Liver (tissue), 9 donors: Measurements from ENCODE around the gene PEX7. TPM values are rescaled to one million over a fixed set of nuclear protein-coding genes. Genes with fewer than 3 reads are reported as not detected.

Source experiments
- DNase-seq: peaks from one replicate; pipeline ENCODE4 v3.0.0-alpha.2; 2017; ENCODE audit warnings: low spot score
- H3K27ac ChIP-seq, 2 donors: one replicate each; pipeline ENCODE4 v1.7.0; 2013; ENCODE audit warnings: inconsistent platforms in 2 of 2, low read length in 2 of 2, control low read depth in 1 of 2, low read depth in 1 of 2, mild to moderate bottlenecking in 1 of 2
- H3K27me3 ChIP-seq, 4 donors: one replicate each; pipeline versions ENCODE4 v1.6.1 to v1.7.0; 2013; ENCODE audit warnings: low read length in 3 of 4, inconsistent platforms in 1 of 4, mild to moderate bottlenecking in 1 of 4, moderate library complexity in 1 of 4; ENCODE audit not compliant: control insufficient read depth in 4 of 4, insufficient read depth in 4 of 4
- H3K36me3 ChIP-seq, 4 donors: one replicate each; pipeline versions ENCODE4 v1.6.1 to v1.7.0; 2013; ENCODE audit warnings: low read length in 3 of 4, mild to moderate bottlenecking in 3 of 4, low read depth in 1 of 4, moderate library complexity in 1 of 4; ENCODE audit not compliant: control insufficient read depth in 4 of 4, insufficient read depth in 3 of 4
- H3K4me1 ChIP-seq, 4 donors: one replicate each; pipeline versions ENCODE4 v1.6.1 to v1.7.0; 2013; ENCODE audit warnings: low read length in 3 of 4, mild to moderate bottlenecking in 3 of 4, moderate library complexity in 1 of 4; ENCODE audit not compliant: control insufficient read depth in 4 of 4, insufficient read depth in 4 of 4
- H3K4me3 ChIP-seq, 3 donors: one replicate each; pipeline versions ENCODE4 v1.6.1 to v1.7.0; 2013; ENCODE audit warnings: low read length in 3 of 3, control low read depth in 1 of 3, low read depth in 1 of 3, mild to moderate bottlenecking in 1 of 3
- H3K9ac ChIP-seq, 2 donors: one replicate each; pipeline ENCODE4 v1.7.0; 2013; ENCODE audit warnings: low read length in 2 of 2, mild to moderate bottlenecking in 2 of 2, moderate library complexity in 2 of 2, control low read depth in 1 of 2, low read depth in 1 of 2
- H3K9me3 ChIP-seq, 4 donors: one replicate each; pipeline versions ENCODE4 v1.6.1 to v1.7.0; 2013; ENCODE audit warnings: low read length in 3 of 4; ENCODE audit not compliant: control insufficient read depth in 4 of 4
- EGR1 ChIP-seq, 2 donors: IDR thresholded peaks; 2 replicates each; pipeline ENCODE4 v1.6.1; 2016 to 2018; ENCODE audit warnings: antibody characterized with exemption in 2 of 2, low read depth in 2 of 2
- FOXA1 ChIP-seq: IDR thresholded peaks from 2 replicates; pipeline ENCODE4 v1.6.1; 2016; ENCODE audit warnings: antibody characterized with exemption
- FOXA2 ChIP-seq: IDR thresholded peaks from 2 replicates; pipeline ENCODE4 v1.6.1; 2016; ENCODE audit warnings: antibody characterized with exemption
- GABPA ChIP-seq, 2 donors: IDR thresholded peaks in 1 of 2; conservative IDR thresholded peaks in 1 of 2; 2 replicates each; pipeline ENCODE4 v1.6.1; 2016; ENCODE audit warnings: antibody characterized with exemption in 2 of 2, mild to moderate bottlenecking in 1 of 2, moderate library complexity in 1 of 2
- HNF4A ChIP-seq, 2 donors: conservative IDR thresholded peaks; 2 replicates each; pipeline ENCODE4 v1.6.1; 2016; ENCODE audit warnings: antibody characterized with exemption in 2 of 2, mild to moderate bottlenecking in 2 of 2
- HNF4G ChIP-seq: IDR thresholded peaks from 2 replicates; pipeline ENCODE4 v1.6.1; 2016; ENCODE audit warnings: antibody characterized with exemption
- JUND ChIP-seq, 2 donors: IDR thresholded peaks; 2 replicates each; pipeline ENCODE4 v1.6.1; 2016; ENCODE audit warnings: antibody characterized with exemption in 2 of 2
- NR2F2 ChIP-seq: IDR thresholded peaks from 2 replicates; pipeline ENCODE4 v1.6.1; 2016; ENCODE audit warnings: antibody characterized with exemption
- RAD21 ChIP-seq, 2 donors: IDR thresholded peaks; 2 replicates each; pipeline ENCODE4 v1.6.1; 2016; ENCODE audit warnings: antibody characterized with exemption in 2 of 2, mild to moderate bottlenecking in 2 of 2
- RXRA ChIP-seq, 2 donors: IDR thresholded peaks; 2 replicates each; pipeline ENCODE4 v1.6.1; 2017 to 2018; ENCODE audit warnings: antibody characterized with exemption in 2 of 2, mild to moderate bottlenecking in 1 of 2
- SP1 ChIP-seq: IDR thresholded peaks from 2 replicates; pipeline ENCODE4 v1.6.1; 2018; ENCODE audit warnings: antibody characterized with exemption, mild to moderate bottlenecking
- TAF1 ChIP-seq: conservative IDR thresholded peaks from 2 replicates; pipeline ENCODE4 v1.6.1; 2016; ENCODE audit warnings: antibody characterized with exemption, mild to moderate bottlenecking
- YY1 ChIP-seq: IDR thresholded peaks from 2 replicates; pipeline ENCODE4 v1.6.1; 2016; ENCODE audit warnings: antibody characterized with exemption, mild to moderate bottlenecking
- WGBS: extraction: QIAGEN DNeasy Blood & Tissue Kit; methylation state at CpG from one replicate; pipeline ENCODE4 v1.1.7; 2013; 5-methylcytosine and 5-hydroxymethylcytosine counted together
- polyA plus RNA-seq, 2 donors: library from polyadenylated mRNA; stranded (reverse) in 1 of 2; unstranded in 1 of 2; fragments of 200-250 nt in 1 of 2; fragments of >200 nt in 1 of 2; fragmentation: Nextera tagmentation in 1 of 2; extraction: Ambion mirVana in 1 of 2; gene quantifications; one replicate each; pipeline versions ENCODE4 v1.2.1 to v1.2.3, GENCODE V29; 2013 to 2015
- total RNA-seq, 2 donors: library from RNA; depleted of rRNA; stranded (reverse); fragments of >200 nt; gene quantifications; one replicate each; pipeline ENCODE4 v1.2.3, GENCODE V29; 2014
- TF ChIP-seq, protein P1 (sequence below): fragments of 150-350 bp; IDR thresholded peaks from 2 replicates; pipeline ENCODE4 v1.5.1; 2017; ENCODE audit warnings: improper control_type of control experiment, low read depth, low read length; ENCODE audit not compliant: missing input control
- TF ChIP-seq, protein P2 (sequence below): IDR thresholded peaks from 2 replicates; pipeline ENCODE4 v1.6.1; 2016; ENCODE audit warnings: antibody characterized with exemption, mild to moderate bottlenecking
- TF ChIP-seq, protein P3 (sequence below): IDR thresholded peaks from 2 replicates; pipeline ENCODE4 v1.6.1; 2016; ENCODE audit warnings: antibody characterized with exemption
- TF ChIP-seq, protein P4 (sequence below): IDR thresholded peaks from 2 replicates; pipeline ENCODE4 v1.6.1; 2016; ENCODE audit warnings: antibody characterized with exemption
- TF ChIP-seq, protein P5 (sequence below): IDR thresholded peaks from 2 replicates; pipeline ENCODE4 v1.6.1; 2016; ENCODE audit warnings: antibody characterized with exemption
- donor health status: healthy.
- donor health status: healthy.
- donor health status: healthy.
- donor health status: healthy.
- donor health status: healthy.

Gene PEX7
- total and polyA plus RNA-seq, 4 donors: 5.2 to 7.5 (median 6.2) TPM

DNA sequence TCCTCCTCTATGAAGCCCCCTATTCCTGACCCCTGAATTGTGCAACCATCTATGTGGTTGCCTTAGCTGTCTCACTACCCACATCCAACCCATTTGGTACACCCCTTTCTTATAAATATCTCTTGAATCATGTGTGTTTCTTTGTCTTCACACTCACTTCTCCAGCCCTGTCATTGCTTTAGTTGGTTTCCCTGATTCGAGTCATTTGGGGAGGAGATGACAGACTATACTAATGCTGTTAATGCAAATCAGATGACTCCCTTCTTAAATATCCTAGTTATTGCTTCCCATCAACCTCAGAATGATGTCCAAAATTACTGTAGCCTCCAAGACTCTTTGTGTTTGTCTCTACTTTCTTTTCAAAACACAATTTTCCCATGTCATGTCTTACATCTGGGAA lies 122.7 kb downstream of the PEX7 start:
- H3K9me3 ChIP-seq: no peaks in the 10 kb centered on the region
- H3K9ac ChIP-seq: no peak overlapping the region
- DNase-seq: no peak
- TF ChIP-seq HNF4G: no peak
- TF ChIP-seq GABPA (IDR thresholded peaks at IDR 0.05 in 1 of 2, conservative IDR thresholded peaks at IDR 0.05 in 1 of 2): no peak
- TF ChIP-seq, protein P1, sequence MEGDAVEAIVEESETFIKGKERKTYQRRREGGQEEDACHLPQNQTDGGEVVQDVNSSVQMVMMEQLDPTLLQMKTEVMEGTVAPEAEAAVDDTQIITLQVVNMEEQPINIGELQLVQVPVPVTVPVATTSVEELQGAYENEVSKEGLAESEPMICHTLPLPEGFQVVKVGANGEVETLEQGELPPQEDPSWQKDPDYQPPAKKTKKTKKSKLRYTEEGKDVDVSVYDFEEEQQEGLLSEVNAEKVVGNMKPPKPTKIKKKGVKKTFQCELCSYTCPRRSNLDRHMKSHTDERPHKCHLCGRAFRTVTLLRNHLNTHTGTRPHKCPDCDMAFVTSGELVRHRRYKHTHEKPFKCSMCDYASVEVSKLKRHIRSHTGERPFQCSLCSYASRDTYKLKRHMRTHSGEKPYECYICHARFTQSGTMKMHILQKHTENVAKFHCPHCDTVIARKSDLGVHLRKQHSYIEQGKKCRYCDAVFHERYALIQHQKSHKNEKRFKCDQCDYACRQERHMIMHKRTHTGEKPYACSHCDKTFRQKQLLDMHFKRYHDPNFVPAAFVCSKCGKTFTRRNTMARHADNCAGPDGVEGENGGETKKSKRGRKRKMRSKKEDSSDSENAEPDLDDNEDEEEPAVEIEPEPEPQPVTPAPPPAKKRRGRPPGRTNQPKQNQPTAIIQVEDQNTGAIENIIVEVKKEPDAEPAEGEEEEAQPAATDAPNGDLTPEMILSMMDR: no peak
- no peak for TF ChIP-seq NR2F2
- no peak for TF ChIP-seq EGR1 (IDR thresholded peaks at IDR 0.05; ENCODE audit: low read depth in 2 of 2)
- TF ChIP-seq FOXA1: no peak
- TF ChIP-seq, protein P2, sequence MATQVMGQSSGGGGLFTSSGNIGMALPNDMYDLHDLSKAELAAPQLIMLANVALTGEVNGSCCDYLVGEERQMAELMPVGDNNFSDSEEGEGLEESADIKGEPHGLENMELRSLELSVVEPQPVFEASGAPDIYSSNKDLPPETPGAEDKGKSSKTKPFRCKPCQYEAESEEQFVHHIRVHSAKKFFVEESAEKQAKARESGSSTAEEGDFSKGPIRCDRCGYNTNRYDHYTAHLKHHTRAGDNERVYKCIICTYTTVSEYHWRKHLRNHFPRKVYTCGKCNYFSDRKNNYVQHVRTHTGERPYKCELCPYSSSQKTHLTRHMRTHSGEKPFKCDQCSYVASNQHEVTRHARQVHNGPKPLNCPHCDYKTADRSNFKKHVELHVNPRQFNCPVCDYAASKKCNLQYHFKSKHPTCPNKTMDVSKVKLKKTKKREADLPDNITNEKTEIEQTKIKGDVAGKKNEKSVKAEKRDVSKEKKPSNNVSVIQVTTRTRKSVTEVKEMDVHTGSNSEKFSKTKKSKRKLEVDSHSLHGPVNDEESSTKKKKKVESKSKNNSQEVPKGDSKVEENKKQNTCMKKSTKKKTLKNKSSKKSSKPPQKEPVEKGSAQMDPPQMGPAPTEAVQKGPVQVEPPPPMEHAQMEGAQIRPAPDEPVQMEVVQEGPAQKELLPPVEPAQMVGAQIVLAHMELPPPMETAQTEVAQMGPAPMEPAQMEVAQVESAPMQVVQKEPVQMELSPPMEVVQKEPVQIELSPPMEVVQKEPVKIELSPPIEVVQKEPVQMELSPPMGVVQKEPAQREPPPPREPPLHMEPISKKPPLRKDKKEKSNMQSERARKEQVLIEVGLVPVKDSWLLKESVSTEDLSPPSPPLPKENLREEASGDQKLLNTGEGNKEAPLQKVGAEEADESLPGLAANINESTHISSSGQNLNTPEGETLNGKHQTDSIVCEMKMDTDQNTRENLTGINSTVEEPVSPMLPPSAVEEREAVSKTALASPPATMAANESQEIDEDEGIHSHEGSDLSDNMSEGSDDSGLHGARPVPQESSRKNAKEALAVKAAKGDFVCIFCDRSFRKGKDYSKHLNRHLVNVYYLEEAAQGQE: no peak
- no peak for TF ChIP-seq YY1
- no peak for TF ChIP-seq SP1
- TF ChIP-seq, protein P3, sequence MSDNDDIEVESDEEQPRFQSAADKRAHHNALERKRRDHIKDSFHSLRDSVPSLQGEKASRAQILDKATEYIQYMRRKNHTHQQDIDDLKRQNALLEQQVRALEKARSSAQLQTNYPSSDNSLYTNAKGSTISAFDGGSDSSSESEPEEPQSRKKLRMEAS: no peak
- TF ChIP-seq, protein P4, sequence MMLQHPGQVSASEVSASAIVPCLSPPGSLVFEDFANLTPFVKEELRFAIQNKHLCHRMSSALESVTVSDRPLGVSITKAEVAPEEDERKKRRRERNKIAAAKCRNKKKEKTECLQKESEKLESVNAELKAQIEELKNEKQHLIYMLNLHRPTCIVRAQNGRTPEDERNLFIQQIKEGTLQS: no peak
- TF ChIP-seq, protein P5, sequence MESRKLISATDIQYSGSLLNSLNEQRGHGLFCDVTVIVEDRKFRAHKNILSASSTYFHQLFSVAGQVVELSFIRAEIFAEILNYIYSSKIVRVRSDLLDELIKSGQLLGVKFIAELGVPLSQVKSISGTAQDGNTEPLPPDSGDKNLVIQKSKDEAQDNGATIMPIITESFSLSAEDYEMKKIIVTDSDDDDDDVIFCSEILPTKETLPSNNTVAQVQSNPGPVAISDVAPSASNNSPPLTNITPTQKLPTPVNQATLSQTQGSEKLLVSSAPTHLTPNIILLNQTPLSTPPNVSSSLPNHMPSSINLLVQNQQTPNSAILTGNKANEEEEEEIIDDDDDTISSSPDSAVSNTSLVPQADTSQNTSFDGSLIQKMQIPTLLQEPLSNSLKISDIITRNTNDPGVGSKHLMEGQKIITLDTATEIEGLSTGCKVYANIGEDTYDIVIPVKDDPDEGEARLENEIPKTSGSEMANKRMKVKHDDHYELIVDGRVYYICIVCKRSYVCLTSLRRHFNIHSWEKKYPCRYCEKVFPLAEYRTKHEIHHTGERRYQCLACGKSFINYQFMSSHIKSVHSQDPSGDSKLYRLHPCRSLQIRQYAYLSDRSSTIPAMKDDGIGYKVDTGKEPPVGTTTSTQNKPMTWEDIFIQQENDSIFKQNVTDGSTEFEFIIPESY: no peak
- TF ChIP-seq HNF4A (conservative IDR thresholded peaks at IDR 0.05): no peak
- TF ChIP-seq FOXA2: no peak
- no peak for TF ChIP-seq RXRA (IDR thresholded peaks at IDR 0.05)
- no peak for TF ChIP-seq JUND (IDR thresholded peaks at IDR 0.05)
- no peak for TF ChIP-seq RAD21 (IDR thresholded peaks at IDR 0.05)
- TF ChIP-seq TAF1: no peak
- H3K27me3 ChIP-seq: no peaks in the 10 kb centered on the region
- no peak overlapping the region for H3K4me3 ChIP-seq
- H3K27ac ChIP-seq: no peak overlapping the region
- WGBS: 61% methylated on average over 1 of the region's 1 CpG
- no peaks in the 10 kb centered on the region for H3K36me3 ChIP-seq
- no peaks in the 10 kb centered on the region for H3K4me1 ChIP-seq
